KOPT-K1 (cell line): ENCODE measurements around the gene AMIGO1.

Experiments
- H3K27ac ChIP-seq: fragments of 200-600 bp; sonication (generic); 2 replicates; pipeline ENCODE4 v1.5.1; 2016; ENCODE audit warnings: antibody characterized with exemption, mild to moderate bottlenecking, low read depth, low read length; ENCODE audit not compliant: poor library complexity, severe bottlenecking
- H3K36me3 ChIP-seq: fragments of 200-600 bp; sonication (generic); 2 replicates; pipeline ENCODE4 v1.5.1; 2017; ENCODE audit warnings: antibody characterized with exemption, mild to moderate bottlenecking, low read length, moderate library complexity; ENCODE audit not compliant: insufficient read depth
- H3K9me3 ChIP-seq: fragments of 200-600 bp; sonication (generic); 2 replicates; pipeline ENCODE4 v1.5.1; 2017; ENCODE audit warnings: antibody characterized with exemption, low read length, mild to moderate bottlenecking; ENCODE audit not compliant: insufficient read depth, poor library complexity, severe bottlenecking

The AMIGO1 gene

GRCh38 chr1:109499661-109500536 is 9.6 kb downstream of the AMIGO1 start:
- Histone ChIP-seq H3K27ac (no peak overlapping the region), H3K9me3 (no peaks in the 10 kb centered on the region), H3K36me3 (peaks cover 44% of the 10 kb centered on the region)

GRCh38 chr1:109499081-109499480 is 10.4 kb downstream of the AMIGO1 start:
- Histone ChIP-seq H3K27ac (no peak overlapping the region), H3K36me3 (peaks cover 44% of the 10 kb centered on the region), H3K9me3 (no peaks in the 10 kb centered on the region)

- Histone ChIP-seq H3K36me3 (peaks cover 44% of the 10 kb centered on the region), H3K9me3 (no peaks in the 10 kb centered on the region), H3K27ac (no peak overlapping the region)
These were observed 11.2 kb downstream of the AMIGO1 start for GRCh38 chr1:109498161-109498801.

- Histone ChIP-seq H3K9me3 (no peaks in the 10 kb centered on the region), H3K27ac (no peak overlapping the region), H3K36me3 (peaks cover 44% of the 10 kb centered on the region)
These were observed 11.9 kb downstream of the AMIGO1 start for GRCh38 chr1:109497449-109498160.

GRCh38 chr1:109495738-109496137 is 13.8 kb downstream of the AMIGO1 start:
- Histone ChIP-seq H3K36me3 (peaks cover 50% of the 10 kb centered on the region), H3K9me3 (no peaks in the 10 kb centered on the region), H3K27ac (no peak overlapping the region)

GRCh38 chr1:109493805-109494539 is 15.6 kb downstream of the AMIGO1 start, which contains the start of gene CYB561D1:
CYB561D1 (plus strand) TSS chr1:109494094; CDS start chr1:109494140, 46 bp downstream.
- Histone ChIP-seq H3K27ac (peak within 1 kb of the TSS; percentile 78), H3K36me3 (peaks cover 54% of the 10 kb centered on the region), H3K9me3 (no peaks in the 10 kb centered on the region)

- peak overlapping the region; percentile 78 for H3K27ac ChIP-seq
- no peaks in the 10 kb centered on the region for H3K9me3 ChIP-seq
- peaks cover 62% of the 10 kb centered on the region for H3K36me3 ChIP-seq
These were observed 16.3 kb downstream of the AMIGO1 start for GRCh38 chr1:109493227-109493626.

GRCh38 chr1:109492779-109493178 is 16.7 kb downstream of the AMIGO1 start:
- no peaks in the 10 kb centered on the region for H3K9me3 ChIP-seq
- H3K27ac ChIP-seq: no peak overlapping the region
- peaks cover 62% of the 10 kb centered on the region for H3K36me3 ChIP-seq

GRCh38 chr1:109491372-109491771 is 18.2 kb downstream of the AMIGO1 start:
- no peaks in the 10 kb centered on the region for H3K9me3 ChIP-seq
- peaks cover 61% of the 10 kb centered on the region for H3K36me3 ChIP-seq
- no peak overlapping the region for H3K27ac ChIP-seq

- no peaks in the 10 kb centered on the region for H3K9me3 ChIP-seq
- no peak overlapping the region for H3K27ac ChIP-seq
- peaks cover 60% of the 10 kb centered on the region; the same call in 1 of the 2 replicates for H3K36me3 ChIP-seq
These were observed 18.6 kb downstream of the AMIGO1 start for GRCh38 chr1:109490934-109491302.

GRCh38 chr1:109490029-109490933 is 19.2 kb downstream of the AMIGO1 start:
- peaks cover 55% of the 10 kb centered on the region; the same call in 1 of the 2 replicates for H3K36me3 ChIP-seq
- H3K9me3 ChIP-seq: no peaks in the 10 kb centered on the region
- no peak overlapping the region for H3K27ac ChIP-seq

GRCh38 chr1:109488696-109489095 is 20.8 kb downstream of the AMIGO1 start:
- Histone ChIP-seq H3K9me3 (no peaks in the 10 kb centered on the region), H3K27ac (no peak overlapping the region), H3K36me3 (peaks cover 55% of the 10 kb centered on the region; the same call in 1 of the 2 replicates)

GRCh38 chr1:109488201-109488600 is 21.3 kb downstream of the AMIGO1 start:
- Histone ChIP-seq H3K9me3 (no peaks in the 10 kb centered on the region), H3K27ac (no peak overlapping the region), H3K36me3 (peaks cover 55% of the 10 kb centered on the region; the same call in 1 of the 2 replicates)

- Histone ChIP-seq H3K9me3 (no peaks in the 10 kb centered on the region), H3K27ac (no peak overlapping the region), H3K36me3 (peaks cover 55% of the 10 kb centered on the region; the same call in 1 of the 2 replicates)
These were observed 22.3 kb downstream of the AMIGO1 start for GRCh38 chr1:109487261-109487660.
